Activated effector memory CD4-positive, alpha-beta T cell treated with Interleukin-2 at 50 U/mL for 16 hours (primary cell): ENCODE measurements around the gene SEC61A1.
A peak's percentile ranks its signal among the peaks of the same experiment; 100 is the strongest.

Source experiments
- DNase-seq: peaks from one replicate; pipeline ENCODE4 v3.0.0-alpha.2; 2020

The SEC61A1 gene

GRCh38 chr3:128051837-128052594, at the start of gene SEC61A1:
TSS of gene SEC61A1 (plus strand) at chr3:128052437. CDS start at chr3:128052553, 116 bp downstream.
- peak; percentile 94 for DNase-seq

- DNase-seq = no peak
Measured at GRCh38 chr3:128004661-128005060, 47.6 kb upstream of the SEC61A1 start.

GRCh38 chr3:128006061-128007032, 45.9 kb upstream of the SEC61A1 start:
- no peak for DNase-seq

GRCh38 chr3:128007033-128007424, 45.2 kb upstream of the SEC61A1 start:
- no peak for DNase-seq

GRCh38 chr3:128009952-128010846, 42.0 kb upstream of the SEC61A1 start:
- DNase-seq = no peak

- DNase-seq = no peak
Measured at GRCh38 chr3:128011140-128011539, 41.1 kb upstream of the SEC61A1 start.

GRCh38 chr3:128012050-128012449, 40.2 kb upstream of the SEC61A1 start:
- no peak for DNase-seq

GRCh38 chr3:128014548-128014947, 37.7 kb upstream of the SEC61A1 start:
- DNase-seq = no peak

- DNase-seq = no peak
Measured at GRCh38 chr3:128016502-128016901, 35.7 kb upstream of the SEC61A1 start.

- no peak for DNase-seq
Measured at GRCh38 chr3:128021768-128022372, 30.4 kb upstream of the SEC61A1 start.

GRCh38 chr3:128033102-128033501, 19.1 kb upstream of the SEC61A1 start:
- no peak for DNase-seq

- no peak for DNase-seq
Measured at GRCh38 chr3:128036119-128036518, 16.1 kb upstream of the SEC61A1 start.

GRCh38 chr3:128040041-128040440, 12.2 kb upstream of the SEC61A1 start:
- no peak for DNase-seq

- DNase-seq = no peak
Measured at GRCh38 chr3:128040660-128041059, 11.6 kb upstream of the SEC61A1 start.

- no peak for DNase-seq
Measured at GRCh38 chr3:128041344-128041743, 10.9 kb upstream of the SEC61A1 start.

- no peak for DNase-seq
Measured at GRCh38 chr3:128050597-128050996, 1.6 kb upstream of the SEC61A1 start.

GRCh38 chr3:128051459-128051836, 789 bp upstream of the SEC61A1 start:
- no peak for DNase-seq

GRCh38 chr3:128052595-128053351, 536 bp downstream of the SEC61A1 start:
- no peak for DNase-seq

- DNase-seq = no peak
Measured at GRCh38 chr3:128053614-128054013, 1.4 kb downstream of the SEC61A1 start.

GRCh38 chr3:128054367-128054766, 2.1 kb downstream of the SEC61A1 start:
- DNase-seq = no peak

- no peak for DNase-seq
Measured at GRCh38 chr3:128056258-128056657, 4.0 kb downstream of the SEC61A1 start.
